ENCODE results near the gene SNAP47. TPM values are rescaled to one million over a fixed set of nuclear protein-coding genes. Genes with fewer than 3 reads are reported as not detected.

The SNAP47 gene
- total RNA-seq, 1 donor from 2014 or later = 45.9 TPM

- DNase-seq = no peak
- Histone ChIP-seq H3K4me3 (no peak overlapping the region), H3K36me3 (peaks cover 12% of the 10 kb centered on the region), H3K9me3 (replicated peaks) (no peaks in the 10 kb centered on the region), H3K4me1 (peaks cover 48% of the 10 kb centered on the region), H3K27ac (replicated peaks) (no peak overlapping the region), H3K27me3 (ENCODE audit: low read depth) (no peaks in the 10 kb centered on the region)
- no peak for TF ChIP-seq CTCF (IDR thresholded peaks at IDR 0.05; ENCODE audit: borderline replicate concordance)
- intact Hi-C loops (cut with micrococcal nuclease) = no loop called here
These were observed 9.4 kb downstream of the SNAP47 start for GRCh38 chr1:227744668-227745067.

- TF ChIP-seq CTCF (IDR thresholded peaks at IDR 0.05; ENCODE audit: borderline replicate concordance) = no peak
- peaks cover 56% of the 10 kb centered on the region for H3K4me1 ChIP-seq
- no peak for DNase-seq
- intact Hi-C loops (cut with micrococcal nuclease) = no loop called here
- H3K27me3 ChIP-seq (ENCODE audit: low read depth) = no peaks in the 10 kb centered on the region
- no peak overlapping the region for H3K27ac ChIP-seq (replicated peaks)
- H3K4me3 ChIP-seq = no peak overlapping the region
- peaks cover 12% of the 10 kb centered on the region for H3K36me3 ChIP-seq
- no peaks in the 10 kb centered on the region for H3K9me3 ChIP-seq (replicated peaks)
These were observed 10.5 kb downstream of the SNAP47 start for GRCh38 chr1:227745568-227746265.

GRCh38 chr1:227746676-227747075, 11.4 kb downstream of the SNAP47 start:
- Histone ChIP-seq H3K4me3 (no peak overlapping the region), H3K27ac (replicated peaks) (no peak overlapping the region), H3K4me1 (peaks cover 55% of the 10 kb centered on the region), H3K9me3 (replicated peaks) (no peaks in the 10 kb centered on the region), H3K27me3 (ENCODE audit: low read depth) (no peaks in the 10 kb centered on the region), H3K36me3 (peaks cover 16% of the 10 kb centered on the region)
- no peak for DNase-seq
- intact Hi-C loops (cut with micrococcal nuclease) = no loop called here
- TF ChIP-seq CTCF (IDR thresholded peaks at IDR 0.05; ENCODE audit: borderline replicate concordance) = no peak

GRCh38 chr1:227747382-227747781, 12.1 kb downstream of the SNAP47 start:
- intact Hi-C loops (cut with micrococcal nuclease) = no loop called here
- DNase-seq = no peak
- no peak overlapping the region for H3K4me3 ChIP-seq
- TF ChIP-seq CTCF (IDR thresholded peaks at IDR 0.05; ENCODE audit: borderline replicate concordance) = no peak
- H3K4me1 ChIP-seq = peaks cover 55% of the 10 kb centered on the region
- H3K27ac ChIP-seq (replicated peaks) = peak overlapping the region; percentile 70
- no peaks in the 10 kb centered on the region for H3K27me3 ChIP-seq (ENCODE audit: low read depth)
- peaks cover 16% of the 10 kb centered on the region for H3K36me3 ChIP-seq
- no peaks in the 10 kb centered on the region for H3K9me3 ChIP-seq (replicated peaks)

- DNase-seq = no peak
- peak overlapping the region; percentile 70 for H3K27ac ChIP-seq (replicated peaks)
- no peak for TF ChIP-seq CTCF (IDR thresholded peaks at IDR 0.05; ENCODE audit: borderline replicate concordance)
- intact Hi-C loops (cut with micrococcal nuclease) = no loop called here
- no peaks in the 10 kb centered on the region for H3K9me3 ChIP-seq (replicated peaks)
- no peaks in the 10 kb centered on the region for H3K27me3 ChIP-seq (ENCODE audit: low read depth)
- H3K4me1 ChIP-seq = peaks cover 56% of the 10 kb centered on the region
- H3K4me3 ChIP-seq = no peak overlapping the region
- peaks cover 16% of the 10 kb centered on the region for H3K36me3 ChIP-seq
These were observed 12.8 kb downstream of the SNAP47 start for GRCh38 chr1:227747948-227748495.

All from left ventricle myocardium inferior (tissue), 1 donor.